ENCODE measurements around the gene TTLL11.

TTLL11 gene

GRCh38 chr9:121942313-121942712 is 150.8 kb downstream of the TTLL11 start:
- no peak for DNase-seq (ENCODE audit: low read depth, low spot score)

DNA sequence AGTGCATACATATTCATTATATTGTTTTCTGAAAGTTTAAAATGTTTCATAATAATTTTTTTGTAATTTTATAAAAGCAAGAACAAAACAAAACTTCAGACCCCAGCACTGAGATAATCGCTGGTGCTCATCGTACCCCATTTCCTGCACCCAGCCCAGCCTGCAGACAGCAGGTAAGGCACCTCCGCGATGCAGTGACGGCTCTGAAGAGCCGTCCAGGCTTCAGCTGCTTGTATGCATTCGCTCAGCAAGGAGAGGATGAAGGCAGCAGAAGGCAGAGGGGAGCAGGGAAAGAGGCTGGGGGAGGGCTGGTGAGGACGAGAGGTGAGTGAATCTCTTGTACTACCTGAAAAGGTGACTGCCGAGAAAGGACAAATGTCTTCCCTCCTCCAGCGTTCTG is 153.5 kb downstream of the TTLL11 start:
- no peak for DNase-seq (ENCODE audit: low read depth, low spot score)

GRCh38 chr9:121938621-121939020 is 154.5 kb downstream of the TTLL11 start:
- DNase-seq (ENCODE audit: low read depth, low spot score), result no peak

DNA sequence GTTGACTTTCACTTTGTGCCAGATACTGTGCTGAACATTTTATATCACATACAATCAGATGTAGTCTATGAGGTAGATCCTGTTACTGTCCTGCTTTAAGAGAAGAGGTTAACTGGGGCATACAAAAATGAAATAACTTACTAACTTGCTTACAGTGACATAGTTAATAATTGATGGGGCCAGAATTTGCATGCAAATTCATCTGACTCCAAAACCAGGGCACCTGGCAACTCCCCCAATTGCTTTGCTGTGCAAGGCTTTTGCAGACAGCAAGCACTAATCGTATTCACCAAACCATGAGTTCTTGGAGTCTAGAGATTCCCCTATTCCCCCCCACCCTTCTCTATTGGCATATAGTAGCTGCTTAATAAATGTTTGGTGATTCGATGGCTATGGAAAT is 155.9 kb downstream of the TTLL11 start:
- DNase-seq (ENCODE audit: low read depth, low spot score), result no peak

- no peak for DNase-seq (ENCODE audit: low read depth, low spot score)
Observed at GRCh38 chr9:121935739-121936138, 157.4 kb downstream of the TTLL11 start.

- DNase-seq (ENCODE audit: low read depth, low spot score), result no peak
Observed at GRCh38 chr9:121930956-121931355, 162.2 kb downstream of the TTLL11 start.

GRCh38 chr9:121929893-121930875 is 162.9 kb downstream of the TTLL11 start:
- no peak for DNase-seq (ENCODE audit: low read depth, low spot score)

- no peak for DNase-seq (ENCODE audit: low read depth, low spot score)
Observed at GRCh38 chr9:121927636-121928035, 165.5 kb downstream of the TTLL11 start.

DNA sequence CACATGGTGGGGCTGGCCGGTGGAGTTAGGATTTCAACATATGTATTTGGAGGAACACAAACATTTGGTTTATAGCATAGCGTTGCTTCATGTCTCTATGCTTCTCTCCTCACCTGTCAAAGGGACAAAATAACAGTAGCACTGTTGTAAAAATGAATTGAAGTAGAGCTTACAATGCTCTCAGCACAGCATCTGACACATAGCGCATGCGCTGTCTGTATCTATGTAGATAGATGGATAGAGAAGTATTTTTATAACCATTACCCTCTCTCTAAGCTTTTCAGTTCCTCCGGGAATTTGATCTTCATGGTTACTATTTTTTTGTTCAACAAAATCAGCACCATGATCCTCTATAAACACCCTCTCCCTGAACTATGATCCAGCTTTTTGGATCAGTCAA is 166.0 kb downstream of the TTLL11 start:
- no peak for DNase-seq (ENCODE audit: low read depth, low spot score)

- DNase-seq (ENCODE audit: low read depth, low spot score), result no peak
Observed at GRCh38 chr9:121926351-121926801, 166.7 kb downstream of the TTLL11 start.

GRCh38 chr9:121925935-121926334 is 167.2 kb downstream of the TTLL11 start:
- no peak for DNase-seq (ENCODE audit: low read depth, low spot score)

- DNase-seq (ENCODE audit: low read depth, low spot score), result no peak
Observed at GRCh38 chr9:121924700-121925099, 168.4 kb downstream of the TTLL11 start.

DNA sequence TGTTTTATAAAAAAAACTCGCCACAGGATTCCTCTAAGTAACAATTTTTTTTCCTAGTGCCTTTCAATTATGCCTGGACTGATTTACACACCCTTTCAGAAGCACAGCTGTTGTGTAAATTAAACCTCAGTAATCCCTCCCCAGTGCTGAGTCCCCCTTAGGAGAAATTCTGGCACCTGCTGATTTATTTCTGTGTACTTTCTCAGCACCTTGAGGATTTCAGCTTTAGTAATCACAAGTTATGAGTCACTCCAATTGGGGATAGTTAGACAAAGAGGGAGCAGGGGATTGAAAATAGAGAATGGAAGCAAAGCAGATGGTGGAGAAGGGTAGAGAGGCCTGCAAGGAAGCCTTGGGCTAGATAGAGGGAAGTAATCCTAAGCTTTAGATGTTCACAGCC is 171.7 kb downstream of the TTLL11 start:
- DNase-seq (ENCODE audit: low read depth, low spot score), result no peak

DNA sequence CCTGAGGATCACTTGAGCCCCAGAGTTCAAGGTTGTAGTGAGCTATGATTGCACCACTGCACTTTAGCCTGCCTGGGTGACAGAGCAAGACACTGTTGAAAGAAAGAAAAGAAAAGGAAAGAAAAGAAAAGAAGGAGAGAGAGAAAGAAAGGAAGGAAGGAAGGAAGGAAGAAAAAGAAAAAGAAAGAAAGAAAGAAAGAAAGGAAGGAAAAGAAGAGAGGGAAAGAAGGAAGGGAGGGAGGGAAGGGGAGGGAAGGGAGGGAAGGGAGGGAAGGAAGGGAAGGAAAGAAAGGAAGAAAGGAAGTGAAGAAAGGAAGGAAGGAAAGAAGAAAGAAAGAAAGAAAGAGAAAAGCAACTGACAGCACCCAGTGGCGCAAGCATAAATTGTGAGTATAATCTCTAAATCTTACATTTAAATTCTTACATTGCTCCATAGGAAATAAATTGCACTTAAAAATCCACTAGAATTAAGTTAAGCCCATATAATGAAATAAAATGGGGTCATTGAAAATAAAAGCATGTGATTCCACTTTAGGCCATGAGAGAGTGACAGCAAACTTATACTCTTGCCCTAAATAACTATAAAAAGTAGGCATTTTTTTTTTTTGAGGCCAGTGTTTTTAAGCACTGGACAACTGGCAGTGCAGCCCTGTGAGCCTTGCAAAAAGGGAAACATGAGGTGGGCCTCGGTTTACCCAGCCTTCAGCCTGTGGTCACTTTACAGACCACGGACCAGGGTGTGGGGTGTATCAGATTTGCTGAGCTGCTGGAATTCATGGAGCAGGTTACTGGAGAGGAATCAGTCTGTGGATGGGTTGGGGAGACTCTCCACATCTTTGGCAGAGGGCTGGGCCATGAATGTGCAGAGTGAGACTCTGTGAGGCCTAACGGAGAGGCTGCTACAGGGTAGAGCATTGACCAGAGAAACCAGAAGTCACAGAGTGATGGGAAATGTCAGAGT is 175.5 kb downstream of the TTLL11 start:
- no peak for DNase-seq (ENCODE audit: low read depth, low spot score)

DNA sequence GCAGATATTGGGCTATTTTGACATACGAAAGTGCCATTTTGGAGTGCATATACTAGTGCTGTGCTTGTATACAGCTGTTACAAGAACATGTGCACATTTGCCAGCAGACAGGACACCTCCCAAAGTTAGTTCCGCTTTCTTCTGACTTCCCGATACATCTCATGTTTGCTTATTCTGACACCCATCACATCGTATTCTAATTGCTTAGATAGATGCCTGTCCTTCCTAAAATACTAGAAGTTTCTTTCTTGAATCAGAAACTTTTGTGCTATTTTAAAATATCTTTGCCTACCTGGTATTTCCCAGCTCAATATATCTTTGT is 177.8 kb downstream of the TTLL11 start:
- no peak for DNase-seq (ENCODE audit: low read depth, low spot score)

GRCh38 chr9:121914604-121915303 is 178.4 kb downstream of the TTLL11 start:
- DNase-seq (ENCODE audit: low read depth, low spot score), result no peak

GRCh38 chr9:121914017-121914595 is 179.0 kb downstream of the TTLL11 start:
- no peak for DNase-seq (ENCODE audit: low read depth, low spot score)

- DNase-seq (ENCODE audit: low read depth, low spot score), result no peak
Observed at GRCh38 chr9:121912812-121913627, 180.1 kb downstream of the TTLL11 start.

- no peak for DNase-seq (ENCODE audit: low read depth, low spot score)
Observed at GRCh38 chr9:121910491-121911040, 182.5 kb downstream of the TTLL11 start.

DNA sequence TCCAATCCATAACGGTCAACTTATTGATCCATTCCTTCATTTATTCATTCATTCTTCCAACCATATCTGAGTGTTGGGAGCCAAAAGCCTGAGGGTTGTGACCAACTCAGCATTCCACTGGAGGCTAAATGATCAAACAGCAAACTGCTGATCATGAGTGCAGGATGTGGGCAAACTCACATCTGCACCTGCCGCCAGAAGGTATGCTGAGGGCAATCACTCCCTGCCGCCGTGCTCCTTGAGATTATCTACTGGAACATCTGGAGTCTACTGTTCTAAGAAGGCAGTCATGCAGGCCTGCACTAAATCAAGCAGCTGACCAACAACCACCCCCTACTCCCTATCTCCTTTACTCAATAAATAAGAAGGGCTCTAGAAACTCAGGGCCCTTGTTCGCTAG is 184.0 kb downstream of the TTLL11 start:
- DNase-seq (ENCODE audit: low read depth, low spot score), result no peak
